Thyroid gland (tissue), 4 donors: Measurements from ENCODE around the gene TOGARAM2.

ENCODE experiments used
- CTCF ChIP-seq, 6 experiments: fragments of 200-600 bp in 3 of 6; fragments of 450-650 bp in 3 of 6; sonication (generic) in 3 of 6; IDR thresholded peaks; one replicate each; pipeline ENCODE4 v1.5.1; 2016 to 2019; ENCODE audit warnings: antibody characterized with exemption in 6 of 6, mild to moderate bottlenecking in 2 of 6, inconsistent platforms in 1 of 6, moderate library complexity in 1 of 6
- POLR2A ChIP-seq, 2 donors: fragments of 450-650 bp; IDR thresholded peaks; one replicate each; pipeline ENCODE4 v1.6.1; 2017; ENCODE audit warnings: antibody characterized with exemption in 2 of 2, mild to moderate bottlenecking in 2 of 2, moderate library complexity in 1 of 2

DNA sequence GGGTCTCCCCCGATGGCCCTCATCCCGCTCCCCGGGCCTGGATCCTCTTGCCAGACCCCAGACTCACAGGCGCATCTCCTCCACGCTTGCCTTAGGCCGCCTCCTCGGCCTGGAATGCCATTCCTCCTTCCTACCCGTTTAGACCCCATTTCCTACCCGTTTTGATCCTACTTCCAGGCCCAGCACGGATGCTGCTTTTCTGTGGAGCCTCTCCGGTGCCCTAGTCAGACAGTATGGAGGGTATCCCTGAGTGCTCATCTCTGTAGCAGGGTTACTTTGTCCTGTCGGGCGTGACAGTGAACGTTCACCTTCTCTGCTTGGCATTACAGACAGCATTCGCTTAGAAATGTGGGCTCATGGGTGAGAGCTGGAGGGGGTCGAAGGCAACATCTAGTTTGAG lies 9.3 kb downstream of the TOGARAM2 start:
- TF ChIP-seq POLR2A (IDR thresholded peaks at IDR 0.05) (no peak), CTCF (IDR thresholded peaks at IDR 0.05) (no peak)
